Neutrophil (primary cell): ENCODE data around the gene PTPN23.

ENCODE experiments used
- H3K27ac ChIP-seq: fragments of 200-600 bp; sonication (generic); 2 replicates; pipeline ENCODE4 v1.5.1; 2016; ENCODE audit warnings: mild to moderate bottlenecking, moderate library complexity
- H3K27me3 ChIP-seq: fragments of 200-600 bp; sonication (generic); 2 replicates; pipeline ENCODE4 v1.6.0; 2016; ENCODE audit warnings: mild to moderate bottlenecking
- H3K36me3 ChIP-seq: fragments of 200-600 bp; sonication (generic); 2 replicates; pipeline ENCODE4 v1.5.1; 2017
- H3K4me1 ChIP-seq, 2 experiments: fragments of 200-600 bp in 1 of 2; sonication (generic) in 1 of 2; 1 replicate in 1 of 2; 2 replicates in 1 of 2; pipeline versions ENCODE4 v1.5.1 to v1.6.1; 2013 to 2016; ENCODE audit warnings: low read depth in 1 of 2, low read length in 1 of 2, mild to moderate bottlenecking in 1 of 2, moderate library complexity in 1 of 2; ENCODE audit not compliant: control insufficient read depth in 1 of 2, insufficient read depth in 1 of 2
- H3K4me3 ChIP-seq, 2 experiments: fragments of 200-600 bp in 1 of 2; sonication (generic) in 1 of 2; 1 replicate in 1 of 2; 2 replicates in 1 of 2; pipeline ENCODE4 v1.5.1; 2013 to 2016; ENCODE audit warnings: low read depth in 1 of 2, low read length in 1 of 2, mild to moderate bottlenecking in 1 of 2, moderate library complexity in 1 of 2
- H3K9me3 ChIP-seq: fragments of 200-600 bp; sonication (generic); 2 replicates; pipeline ENCODE4 v1.5.1; 2016
- CTCF ChIP-seq: fragments of 200-600 bp; sonication (generic); IDR thresholded peaks from 2 replicates; pipeline ENCODE4 v1.5.1; 2016; ENCODE audit warnings: antibody characterized with exemption

The PTPN23 gene

GRCh38 chr3:47409688-47410416 lies 29.0 kb downstream of the PTPN23 start:
- Histone ChIP-seq H3K9me3 (no peaks in the 10 kb centered on the region), H3K36me3 (peaks cover 95% of the 10 kb centered on the region), H3K27me3 (no peaks in the 10 kb centered on the region), H3K27ac (no peak overlapping the region), H3K4me1 (peaks cover 10 to 14% of the 10 kb centered on the region in 2 experiments), H3K4me3 (no peak overlapping the region)
- no peak for TF ChIP-seq CTCF

GRCh38 chr3:47410417-47410720 lies 29.5 kb downstream of the PTPN23 start:
- H3K27ac ChIP-seq: no peak overlapping the region
- H3K36me3 ChIP-seq: peaks cover 100% of the 10 kb centered on the region
- no peak overlapping the region for H3K4me3 ChIP-seq
- H3K27me3 ChIP-seq: no peaks in the 10 kb centered on the region
- peaks cover 10 to 14% of the 10 kb centered on the region in 2 experiments for H3K4me1 ChIP-seq
- no peaks in the 10 kb centered on the region for H3K9me3 ChIP-seq
- TF ChIP-seq CTCF: no peak

DNA sequence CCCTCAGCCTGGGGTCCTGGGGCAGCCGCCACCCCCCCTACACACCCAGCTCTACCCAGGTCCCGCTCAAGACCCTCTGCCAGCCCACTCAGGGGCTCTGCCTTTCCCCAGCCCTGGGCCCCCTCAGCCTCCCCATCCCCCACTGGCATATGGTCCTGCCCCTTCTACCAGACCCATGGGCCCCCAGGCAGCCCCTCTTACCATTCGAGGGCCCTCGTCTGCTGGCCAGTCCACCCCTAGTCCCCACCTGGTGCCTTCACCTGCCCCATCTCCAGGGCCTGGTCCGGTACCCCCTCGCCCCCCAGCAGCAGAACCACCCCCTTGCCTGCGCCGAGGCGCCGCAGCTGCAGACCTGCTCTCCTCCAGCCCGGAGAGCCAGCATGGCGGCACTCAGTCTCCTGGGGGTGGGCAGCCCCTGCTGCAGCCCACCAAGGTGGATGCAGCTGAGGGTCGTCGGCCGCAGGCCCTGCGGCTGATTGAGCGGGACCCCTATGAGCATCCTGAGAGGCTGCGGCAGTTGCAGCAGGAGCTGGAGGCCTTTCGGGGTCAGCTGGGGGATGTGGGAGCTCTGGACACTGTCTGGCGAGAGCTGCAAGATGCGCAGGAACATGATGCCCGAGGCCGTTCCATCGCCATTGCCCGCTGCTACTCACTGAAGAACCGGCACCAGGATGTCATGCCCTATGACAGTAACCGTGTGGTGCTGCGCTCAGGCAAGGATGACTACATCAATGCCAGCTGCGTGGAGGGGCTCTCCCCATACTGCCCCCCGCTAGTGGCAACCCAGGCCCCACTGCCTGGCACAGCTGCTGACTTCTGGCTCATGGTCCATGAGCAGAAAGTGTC lies 30.2 kb downstream of the PTPN23 start:
- no peak overlapping the region for H3K27ac ChIP-seq
- H3K4me3 ChIP-seq: no peak overlapping the region
- H3K36me3 ChIP-seq: peaks cover 100% of the 10 kb centered on the region
- H3K27me3 ChIP-seq: no peaks in the 10 kb centered on the region
- peaks cover 10 to 12% of the 10 kb centered on the region in 2 experiments for H3K4me1 ChIP-seq
- no peak for TF ChIP-seq CTCF
- H3K9me3 ChIP-seq: no peaks in the 10 kb centered on the region

DNA sequence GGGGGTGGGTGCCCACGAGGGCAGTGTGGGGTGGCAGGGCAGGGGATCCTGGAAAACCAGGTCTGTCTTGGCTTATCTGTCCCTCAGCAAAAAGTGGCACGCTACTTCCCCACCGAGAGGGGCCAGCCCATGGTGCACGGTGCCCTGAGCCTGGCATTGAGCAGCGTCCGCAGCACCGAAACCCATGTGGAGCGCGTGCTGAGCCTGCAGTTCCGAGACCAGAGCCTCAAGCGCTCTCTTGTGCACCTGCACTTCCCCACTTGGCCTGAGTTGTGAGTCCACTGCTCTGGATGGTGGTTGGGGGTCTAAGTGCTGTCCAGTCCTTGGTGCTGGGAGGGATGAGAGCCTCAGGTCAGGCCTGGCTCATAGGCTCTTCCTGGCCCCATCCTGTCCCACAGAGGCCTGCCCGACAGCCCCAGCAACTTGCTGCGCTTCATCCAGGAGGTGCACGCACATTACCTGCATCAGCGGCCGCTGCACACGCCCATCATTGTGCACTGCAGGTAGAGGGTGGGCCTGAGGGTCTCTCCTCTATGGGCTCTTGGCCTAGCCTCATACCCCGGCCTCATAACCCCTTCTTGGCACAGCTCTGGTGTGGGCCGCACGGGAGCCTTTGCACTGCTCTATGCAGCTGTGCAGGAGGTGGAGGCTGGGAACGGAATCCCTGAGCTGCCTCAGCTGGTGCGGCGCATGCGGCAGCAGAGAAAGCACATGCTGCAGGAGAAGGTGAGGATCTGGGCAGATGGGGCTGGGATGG lies 31.1 kb downstream of the PTPN23 start:
- H3K27ac ChIP-seq: no peak overlapping the region
- no peak overlapping the region for H3K4me3 ChIP-seq
- peaks cover 1 to 3% of the 10 kb centered on the region in 2 experiments for H3K4me1 ChIP-seq
- peaks cover 97% of the 10 kb centered on the region for H3K36me3 ChIP-seq
- H3K27me3 ChIP-seq: no peaks in the 10 kb centered on the region
- H3K9me3 ChIP-seq: no peaks in the 10 kb centered on the region
- TF ChIP-seq CTCF: no peak

DNA sequence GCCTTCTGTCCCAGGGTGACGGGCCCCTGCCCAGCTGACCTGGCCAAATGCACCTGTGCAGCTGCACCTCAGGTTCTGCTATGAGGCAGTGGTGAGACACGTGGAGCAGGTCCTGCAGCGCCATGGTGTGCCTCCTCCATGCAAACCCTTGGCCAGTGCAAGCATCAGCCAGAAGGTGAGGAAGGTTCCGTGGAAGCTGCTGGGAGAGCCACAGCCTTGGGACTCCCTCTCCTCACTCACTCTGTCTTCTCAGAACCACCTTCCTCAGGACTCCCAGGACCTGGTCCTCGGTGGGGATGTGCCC lies 31.6 kb downstream of the PTPN23 start:
- no peaks in the 10 kb centered on the region for H3K4me1 ChIP-seq

More for the DNA sequence above, 31.6 kb downstream of the PTPN23 start:
- no peak overlapping the region for H3K4me3 ChIP-seq
- H3K36me3 ChIP-seq: peaks cover 97% of the 10 kb centered on the region
- no peaks in the 10 kb centered on the region for H3K27me3 ChIP-seq
- no peak overlapping the region for H3K27ac ChIP-seq
- no peak for TF ChIP-seq CTCF
- no peaks in the 10 kb centered on the region for H3K9me3 ChIP-seq
